ENCODE measurements around the gene DHRS12.

Gene DHRS12

GRCh38 chr13:51846756-51847155 is 42.8 kb upstream of the DHRS12 start:
- H3K4me1 ChIP-seq (ENCODE audit: control insufficient read depth, insufficient read depth, low read depth, low read length): peaks cover 9% of the 10 kb centered on the region
- no peak overlapping the region for H2BK12ac ChIP-seq (ENCODE audit: low read length in 2 of 2)
- no peak overlapping the region for H3K4me2 ChIP-seq (ENCODE audit: low read length, poor library complexity, severe bottlenecking)
- no peaks in the 10 kb centered on the region for H3K9me3 ChIP-seq (ENCODE audit: control insufficient read depth, low read length)
- no peak for DNase-seq
- no peak overlapping the region for H4K91ac ChIP-seq (ENCODE audit: low read length)
- H3K4me3 ChIP-seq (ENCODE audit: insufficient read depth in 1 of 2, low read depth in 1 of 2, low read length in 2 of 2): no peak overlapping the region
- H3K9ac ChIP-seq (ENCODE audit: low read length): no peak overlapping the region
- no peak overlapping the region for H3K14ac ChIP-seq (ENCODE audit: low read length in 2 of 2)
- no peak overlapping the region for H2BK15ac ChIP-seq (ENCODE audit: low read depth, poor library complexity, severe bottlenecking)
- H2BK120ac ChIP-seq (ENCODE audit: low read depth, low read length): no peak overlapping the region
- no peak overlapping the region for H3K23ac ChIP-seq (ENCODE audit: low read length in 2 of 2)
- no peak overlapping the region for H2BK5ac ChIP-seq (ENCODE audit: low read depth, low read length, poor library complexity, severe bottlenecking)
- H2AFZ ChIP-seq (ENCODE audit: low read depth, low read length): no peak overlapping the region
- no peaks in the 10 kb centered on the region for H3K36me3 ChIP-seq (ENCODE audit: control insufficient read depth in 1 of 2, insufficient read depth in 2 of 2, low read depth in 1 of 2, low read length in 2 of 2)
- WGBS: 57% methylated on average over 1 of the region's 1 CpG
- H4K8ac ChIP-seq (ENCODE audit: low read length): no peak overlapping the region
- H2AK5ac ChIP-seq (ENCODE audit: low read length, severe bottlenecking): no peak overlapping the region
- no peaks in the 10 kb centered on the region for H3K79me1 ChIP-seq (replicated peaks; ENCODE audit: low read length, poor library complexity, severe bottlenecking)
- H3K18ac ChIP-seq (ENCODE audit: low read depth in 1 of 2, low read length in 2 of 2): no peak overlapping the region
- peaks cover 6 to 7% of the 10 kb centered on the region in 2 experiments for H3K27me3 ChIP-seq (ENCODE audit: control insufficient read depth in 1 of 2, insufficient read depth in 1 of 2, low read length in 2 of 2)
- H3K27ac ChIP-seq (ENCODE audit: low read length, poor library complexity, severe bottlenecking): no peak overlapping the region
- H3K4ac ChIP-seq (ENCODE audit: low read depth in 1 of 2, low read length in 2 of 2): no peak overlapping the region

- H3K36me3 ChIP-seq (ENCODE audit: control insufficient read depth in 1 of 2, insufficient read depth in 2 of 2, low read depth in 1 of 2, low read length in 2 of 2): no peaks in the 10 kb centered on the region
- H3K4ac ChIP-seq (ENCODE audit: low read depth in 1 of 2, low read length in 2 of 2): peak overlapping the region in 1 of 2 experiments; percentile 67
- peaks cover 9% of the 10 kb centered on the region for H3K4me1 ChIP-seq (ENCODE audit: control insufficient read depth, insufficient read depth, low read depth, low read length)
- no peak overlapping the region for H3K23ac ChIP-seq (ENCODE audit: low read length in 2 of 2)
- H2BK15ac ChIP-seq (ENCODE audit: low read depth, poor library complexity, severe bottlenecking): peak overlapping the region; percentile 26
- H3K4me3 ChIP-seq (ENCODE audit: insufficient read depth in 1 of 2, low read depth in 1 of 2, low read length in 2 of 2): no peak overlapping the region
- H2BK120ac ChIP-seq (ENCODE audit: low read depth, low read length): no peak overlapping the region
- no peaks in the 10 kb centered on the region for H3K9me3 ChIP-seq (ENCODE audit: control insufficient read depth, low read length)
- no peak overlapping the region for H3K4me2 ChIP-seq (ENCODE audit: low read length, poor library complexity, severe bottlenecking)
- no peak for DNase-seq
- no peak overlapping the region for H2AK5ac ChIP-seq (ENCODE audit: low read length, severe bottlenecking)
- H4K8ac ChIP-seq (ENCODE audit: low read length): peak overlapping the region; percentile 88
- peaks cover 10 to 15% of the 10 kb centered on the region in 2 experiments for H3K27me3 ChIP-seq (ENCODE audit: control insufficient read depth in 1 of 2, insufficient read depth in 1 of 2, low read length in 2 of 2)
- H3K18ac ChIP-seq (ENCODE audit: low read depth in 1 of 2, low read length in 2 of 2): peak overlapping the region; percentile 67 to 72
- no peak overlapping the region for H2BK5ac ChIP-seq (ENCODE audit: low read depth, low read length, poor library complexity, severe bottlenecking)
- H3K79me1 ChIP-seq (replicated peaks; ENCODE audit: low read length, poor library complexity, severe bottlenecking): no peaks in the 10 kb centered on the region
- H3K14ac ChIP-seq (ENCODE audit: low read length in 2 of 2): peak overlapping the region in 1 of 2 experiments; percentile 59
- no peak overlapping the region for H3K9ac ChIP-seq (ENCODE audit: low read length)
- H2AFZ ChIP-seq (ENCODE audit: low read depth, low read length): peak overlapping the region; percentile 54
- H3K27ac ChIP-seq (ENCODE audit: low read length, poor library complexity, severe bottlenecking): no peak overlapping the region
- H4K91ac ChIP-seq (ENCODE audit: low read length): no peak overlapping the region
- WGBS: 75% methylated on average over 4 of the region's 5 CpGs
- peak overlapping the region in 1 of 2 experiments; percentile 31 for H2BK12ac ChIP-seq (ENCODE audit: low read length in 2 of 2)
Measured at GRCh38 chr13:51845574-51846318, 41.8 kb upstream of the DHRS12 start.

GRCh38 chr13:51844862-51845573 is 41.1 kb upstream of the DHRS12 start, which contains the start of gene TMEM272:
TSS of gene TMEM272 (minus strand) at chr13:51845177. CDS start at chr13:51838530, 6,647 bp downstream.
- Histone ChIP-seq H3K79me1 (replicated peaks; ENCODE audit: low read length, poor library complexity, severe bottlenecking) (no peaks in the 10 kb centered on the region), H3K18ac (ENCODE audit: low read depth in 1 of 2, low read length in 2 of 2) (peak within 1 kb of the TSS; percentile 67 to 72), H3K4me1 (ENCODE audit: control insufficient read depth, insufficient read depth, low read depth, low read length) (peaks cover 9% of the 10 kb centered on the region), H2BK120ac (ENCODE audit: low read depth, low read length) (no peak within 1 kb of the TSS), H2BK5ac (ENCODE audit: low read depth, low read length, poor library complexity, severe bottlenecking) (no peak within 1 kb of the TSS), H2BK15ac (ENCODE audit: low read depth, poor library complexity, severe bottlenecking) (peak within 1 kb of the TSS; percentile 26), H3K27me3 (ENCODE audit: control insufficient read depth in 1 of 2, insufficient read depth in 1 of 2, low read length in 2 of 2) (peaks cover 11 to 20% of the 10 kb centered on the region in 2 experiments), H2BK12ac (ENCODE audit: low read length in 2 of 2) (peak within 1 kb of the TSS in 1 of 2 experiments; percentile 51), H4K91ac (ENCODE audit: low read length) (peak within 1 kb of the TSS; percentile 75), H2AFZ (ENCODE audit: low read depth, low read length) (peak within 1 kb of the TSS; percentile 54), H3K4me3 (ENCODE audit: insufficient read depth in 1 of 2, low read depth in 1 of 2, low read length in 2 of 2) (no peak within 1 kb of the TSS), H3K36me3 (ENCODE audit: control insufficient read depth in 1 of 2, insufficient read depth in 2 of 2, low read depth in 1 of 2, low read length in 2 of 2) (no peaks in the 10 kb centered on the region), H3K23ac (ENCODE audit: low read length in 2 of 2) (no peak within 1 kb of the TSS), H3K4ac (ENCODE audit: low read depth in 1 of 2, low read length in 2 of 2) (peak within 1 kb of the TSS in 1 of 2 experiments; percentile 67), H3K14ac (ENCODE audit: low read length in 2 of 2) (peak within 1 kb of the TSS in 1 of 2 experiments; percentile 59), H3K9ac (ENCODE audit: low read length) (no peak within 1 kb of the TSS), H3K4me2 (ENCODE audit: low read length, poor library complexity, severe bottlenecking) (peak within 1 kb of the TSS; percentile 50), H3K27ac (ENCODE audit: low read length, poor library complexity, severe bottlenecking) (no peak within 1 kb of the TSS), H3K9me3 (ENCODE audit: control insufficient read depth, low read length) (no peaks in the 10 kb centered on the region), H2AK5ac (ENCODE audit: low read length, severe bottlenecking) (no peak within 1 kb of the TSS), H4K8ac (ENCODE audit: low read length) (peak within 1 kb of the TSS; percentile 88)
- 41% methylated on average over 20 of the region's 20 CpGs for WGBS
- peak; percentile 57 for DNase-seq

GRCh38 chr13:51843529-51843928 is 39.6 kb upstream of the DHRS12 start:
- no peak overlapping the region for H2BK12ac ChIP-seq (ENCODE audit: low read length in 2 of 2)
- WGBS: 71% methylated on average over 2 of the region's 3 CpGs
- H2BK120ac ChIP-seq (ENCODE audit: low read depth, low read length): no peak overlapping the region
- no peak overlapping the region for H4K8ac ChIP-seq (ENCODE audit: low read length)
- H3K18ac ChIP-seq (ENCODE audit: low read depth in 1 of 2, low read length in 2 of 2): no peak overlapping the region
- H3K14ac ChIP-seq (ENCODE audit: low read length in 2 of 2): no peak overlapping the region
- H3K4me2 ChIP-seq (ENCODE audit: low read length, poor library complexity, severe bottlenecking): no peak overlapping the region
- H2AK5ac ChIP-seq (ENCODE audit: low read length, severe bottlenecking): no peak overlapping the region
- no peak overlapping the region for H3K23ac ChIP-seq (ENCODE audit: low read length in 2 of 2)
- H3K9me3 ChIP-seq (ENCODE audit: control insufficient read depth, low read length): no peaks in the 10 kb centered on the region
- H3K79me1 ChIP-seq (replicated peaks; ENCODE audit: low read length, poor library complexity, severe bottlenecking): no peaks in the 10 kb centered on the region
- no peak for DNase-seq
- no peak overlapping the region for H3K27ac ChIP-seq (ENCODE audit: low read length, poor library complexity, severe bottlenecking)
- H3K4me3 ChIP-seq (ENCODE audit: insufficient read depth in 1 of 2, low read depth in 1 of 2, low read length in 2 of 2): no peak overlapping the region
- no peaks in the 10 kb centered on the region for H3K36me3 ChIP-seq (ENCODE audit: control insufficient read depth in 1 of 2, insufficient read depth in 2 of 2, low read depth in 1 of 2, low read length in 2 of 2)
- no peak overlapping the region for H2BK15ac ChIP-seq (ENCODE audit: low read depth, poor library complexity, severe bottlenecking)
- peaks cover 5% of the 10 kb centered on the region for H3K4me1 ChIP-seq (ENCODE audit: control insufficient read depth, insufficient read depth, low read depth, low read length)
- H2BK5ac ChIP-seq (ENCODE audit: low read depth, low read length, poor library complexity, severe bottlenecking): no peak overlapping the region
- peaks cover 11 to 20% of the 10 kb centered on the region in 2 experiments for H3K27me3 ChIP-seq (ENCODE audit: control insufficient read depth in 1 of 2, insufficient read depth in 1 of 2, low read length in 2 of 2)
- no peak overlapping the region for H4K91ac ChIP-seq (ENCODE audit: low read length)
- no peak overlapping the region for H3K9ac ChIP-seq (ENCODE audit: low read length)
- H3K4ac ChIP-seq (ENCODE audit: low read depth in 1 of 2, low read length in 2 of 2): no peak overlapping the region
- no peak overlapping the region for H2AFZ ChIP-seq (ENCODE audit: low read depth, low read length)

Measured in mesenchymal stem cell (in vitro differentiated cells and primary cell).